WTC11 (cell line): ENCODE measurements around the gene LRR1. TPM values are rescaled to one million over a fixed set of nuclear protein-coding genes. Genes with fewer than 3 reads are reported as not detected.

ENCODE experiments used
- ATAC-seq: fragments of 200-7000 bp; cut with Tn5 transposase; 2 replicates; pipeline ENCODE4 v1.10.0; 2021; ENCODE audit warnings: mild to moderate bottlenecking, moderate library complexity
- CTCF ChIA-PET: fragments of 300-600 bp; sonication (Branson Sonifier 250); formaldehyde crosslinking; loops from one replicate; lab custom pipeline; 2021; ENCODE audit warnings: antibody characterized with exemption; lab: Charles Lee
- POLR2A ChIA-PET: fragments of 350-600 bp; sonication (Branson Sonifier 250); formaldehyde crosslinking; loops from one replicate; lab custom pipeline; 2021; ENCODE audit warnings: antibody characterized with exemption; lab: Charles Lee
- DNase-seq: peaks from one replicate; pipeline ENCODE4 v3.0.0; 2021; ENCODE audit warnings: low spot score
- H3K27ac Mint-ChIP-seq: 2 replicates; pipeline ENCODE4 v1.8.0; 2021; ENCODE audit warnings: mixed read lengths
- H3K27me3 Mint-ChIP-seq: 2 replicates; pipeline ENCODE4 v1.8.0; 2021; ENCODE audit warnings: low read depth, mild to moderate bottlenecking, moderate library complexity, mixed read lengths
- H3K36me3 Mint-ChIP-seq: 2 replicates; pipeline ENCODE4 v1.8.0; 2021; ENCODE audit warnings: mixed read lengths
- H3K4me1 Mint-ChIP-seq: 2 replicates; pipeline ENCODE4 v1.8.0; 2022; ENCODE audit warnings: mixed read lengths
- H3K4me3 Mint-ChIP-seq: 2 replicates; pipeline ENCODE4 v1.8.0; 2021; ENCODE audit warnings: mild to moderate bottlenecking, moderate library complexity, mixed read lengths
- H3K9me3 Mint-ChIP-seq: 2 replicates; pipeline ENCODE4 v1.8.0; 2021; ENCODE audit warnings: mixed read lengths
- AR ChIP-seq: fragments of 250-450 bp; sonication (Bioruptor Pico); IDR thresholded peaks from 2 replicates; pipeline ENCODE4 v1.9.0; 2021; ENCODE audit warnings: mild to moderate bottlenecking
- ARID4B ChIP-seq: sonication (generic); formaldehyde crosslinking; IDR thresholded peaks from 2 replicates; pipeline ENCODE4 v1.8.0; 2023; ENCODE audit warnings: missing genetic modification reagents, mild to moderate bottlenecking, borderline replicate concordance
- ATF1 ChIP-seq: sonication (generic); formaldehyde crosslinking; IDR thresholded peaks from 2 replicates; pipeline ENCODE4 v1.8.1; 2023; ENCODE audit warnings: mild to moderate bottlenecking, moderate library complexity, missing genetic modification reagents
- CBFB ChIP-seq: sonication (generic); formaldehyde crosslinking; IDR thresholded peaks from 2 replicates; pipeline ENCODE4 v1.8.1; 2022; ENCODE audit warnings: mild to moderate bottlenecking, low read depth, missing genetic modification reagents
- CREM ChIP-seq: sonication (generic); formaldehyde crosslinking; IDR thresholded peaks from 2 replicates; pipeline ENCODE4 v1.8.1; 2022; ENCODE audit warnings: mild to moderate bottlenecking, missing genetic modification reagents, moderate library complexity
- E2F5 ChIP-seq: sonication (generic); formaldehyde crosslinking; IDR thresholded peaks from 2 replicates; pipeline ENCODE4 v1.8.1; 2022; ENCODE audit warnings: mild to moderate bottlenecking, moderate library complexity, missing genetic modification reagents
- ELF4 ChIP-seq: sonication (generic); formaldehyde crosslinking; IDR thresholded peaks from 2 replicates; pipeline ENCODE4 v1.8.1; 2022; ENCODE audit warnings: low read depth, mild to moderate bottlenecking, moderate library complexity, missing genetic modification reagents
- ESRRA ChIP-seq: sonication (generic); formaldehyde crosslinking; IDR thresholded peaks from 2 replicates; pipeline ENCODE4 v1.8.1; 2022; ENCODE audit warnings: mild to moderate bottlenecking, missing genetic modification reagents, borderline replicate concordance
- FOXK1 ChIP-seq: sonication (generic); formaldehyde crosslinking; IDR thresholded peaks from 2 replicates; pipeline ENCODE4 v1.8.0; 2022; ENCODE audit warnings: mild to moderate bottlenecking, moderate library complexity, missing genetic modification reagents
- GTF2I ChIP-seq: fragments of 250-450 bp; sonication (Bioruptor Pico); conservative IDR thresholded peaks from 2 replicates; pipeline ENCODE4 v1.4.0; 2021; ENCODE audit warnings: mild to moderate bottlenecking
- HMGA2 ChIP-seq: fragments of 250-450 bp; sonication (Bioruptor Pico); IDR thresholded peaks from 2 replicates; pipeline ENCODE4 v1.4.0; 2021; ENCODE audit warnings: mild to moderate bottlenecking, moderate library complexity
- MLX ChIP-seq: sonication (generic); formaldehyde crosslinking; IDR thresholded peaks from 2 replicates; pipeline ENCODE4 v1.8.1; 2023; ENCODE audit warnings: mild to moderate bottlenecking, missing genetic modification reagents, moderate library complexity
- TEAD4 ChIP-seq: sonication (generic); formaldehyde crosslinking; IDR thresholded peaks from 2 replicates; pipeline ENCODE4 v1.8.0; 2022; ENCODE audit warnings: mild to moderate bottlenecking, missing genetic modification reagents
- USF1 ChIP-seq: sonication (generic); formaldehyde crosslinking; IDR thresholded peaks from 2 replicates; pipeline ENCODE4 v1.8.0; 2022; ENCODE audit warnings: mild to moderate bottlenecking, missing genetic modification reagents
- ZNF263 ChIP-seq: sonication (generic); formaldehyde crosslinking; IDR thresholded peaks from 2 replicates; pipeline ENCODE4 v1.8.1; 2022; ENCODE audit warnings: low read depth, mild to moderate bottlenecking, moderate library complexity, missing genetic modification reagents
- ZNF416 ChIP-seq: fragments of 250-450 bp; sonication (Bioruptor Pico); IDR thresholded peaks from 2 replicates; pipeline ENCODE4 v1.9.0; 2021; ENCODE audit warnings: mild to moderate bottlenecking, inconsistent platforms
- ZNF512 ChIP-seq: sonication (generic); formaldehyde crosslinking; IDR thresholded peaks from 2 replicates; pipeline ENCODE4 v1.8.1; 2022; ENCODE audit warnings: missing genetic modification reagents, borderline replicate concordance
- ZNF671 ChIP-seq: fragments of 250-450 bp; sonication (Bioruptor Pico); IDR thresholded peaks from 2 replicates; pipeline ENCODE4 v1.8.0; 2021; ENCODE audit warnings: mild to moderate bottlenecking
- total RNA-seq: library from RNA; stranded (reverse); gene quantifications from 3 replicates; pipeline ENCODE4 v1.2.3, GENCODE V29; 2021

LRR1 gene
- total RNA-seq, 1 experiment from 2014 or later, result 42.6 TPM

GRCh38 chr14:49607583-49607982, 8.8 kb downstream of the LRR1 start:
- TF ChIP-seq ZNF416 (CRISPR knock-in tag), result no peak
- no peak for TF ChIP-seq ZNF512 (CRISPR knock-in tag)
- TF ChIP-seq ZNF263 (CRISPR knock-in tag), result no peak
- no peak for TF ChIP-seq ELF4 (CRISPR knock-in tag)
- TF ChIP-seq ARID4B (CRISPR knock-in tag), result no peak
- TF ChIP-seq MLX (CRISPR knock-in tag), result no peak
- TF ChIP-seq ESRRA (CRISPR knock-in tag), result no peak
- no peak for TF ChIP-seq TEAD4 (CRISPR knock-in tag)
- Mint-ChIP-seq H3K36me3 (peaks cover 24% of the 10 kb centered on the region), H3K4me1 (no peaks in the 10 kb centered on the region), H3K27me3 (no peaks in the 10 kb centered on the region), H3K27ac (no peak overlapping the region), H3K4me3 (no peak overlapping the region), H3K9me3 (no peaks in the 10 kb centered on the region)
- no peak for ATAC-seq
- ChIA-PET CTCF (no interaction called here), POLR2A (no interaction called here)
- no peak for DNase-seq

GRCh38 chr14:49612251-49612650, 13.5 kb downstream of the LRR1 start:
- Mint-ChIP-seq H3K9me3 (no peaks in the 10 kb centered on the region), H3K4me3 (no peak overlapping the region), H3K36me3 (peaks cover 13% of the 10 kb centered on the region), H3K27ac (peak overlapping the region; percentile 43; the same call in 1 of the 2 replicates), H3K4me1 (no peaks in the 10 kb centered on the region), H3K27me3 (no peaks in the 10 kb centered on the region)
- ATAC-seq (no peak), DNase-seq (no peak)
- ChIA-PET POLR2A (interaction anchor here (0.8 kb wide), 1 partner anchor 9 kb away, joined by 6 read pairs; the partner anchor contains the start of gene MGAT2), CTCF (interaction anchor here (1.0 kb wide), 1 partner anchor 9 kb away, joined by 3 read pairs; the partner anchor contains the start of genes MGAT2 and RPL36AL)
- TF ChIP-seq FOXK1 (CRISPR knock-in tag) (no peak), CREM (CRISPR knock-in tag) (no peak), ZNF671 (CRISPR knock-in tag) (no peak), ATF1 (CRISPR knock-in tag) (no peak), TEAD4 (CRISPR knock-in tag) (no peak), GTF2I (CRISPR knock-in tag) (no peak), HMGA2 (no peak), AR (CRISPR knock-in tag) (no peak), ARID4B (CRISPR knock-in tag) (no peak), USF1 (CRISPR knock-in tag) (no peak), ZNF263 (CRISPR knock-in tag) (no peak), CBFB (no peak), E2F5 (no peak)
